HG03565 (cell line): ENCODE measurements around the gene ATRIP.

ENCODE experiments used
- ATAC-seq: cut with Tn5 transposase; IDR thresholded peaks from one replicate; pipeline ENCODE4 v1.9.1; 2021; ENCODE audit warnings: mild to moderate bottlenecking, moderate library complexity; ENCODE audit not compliant: unreplicated experiment

The ATRIP gene

DNA sequence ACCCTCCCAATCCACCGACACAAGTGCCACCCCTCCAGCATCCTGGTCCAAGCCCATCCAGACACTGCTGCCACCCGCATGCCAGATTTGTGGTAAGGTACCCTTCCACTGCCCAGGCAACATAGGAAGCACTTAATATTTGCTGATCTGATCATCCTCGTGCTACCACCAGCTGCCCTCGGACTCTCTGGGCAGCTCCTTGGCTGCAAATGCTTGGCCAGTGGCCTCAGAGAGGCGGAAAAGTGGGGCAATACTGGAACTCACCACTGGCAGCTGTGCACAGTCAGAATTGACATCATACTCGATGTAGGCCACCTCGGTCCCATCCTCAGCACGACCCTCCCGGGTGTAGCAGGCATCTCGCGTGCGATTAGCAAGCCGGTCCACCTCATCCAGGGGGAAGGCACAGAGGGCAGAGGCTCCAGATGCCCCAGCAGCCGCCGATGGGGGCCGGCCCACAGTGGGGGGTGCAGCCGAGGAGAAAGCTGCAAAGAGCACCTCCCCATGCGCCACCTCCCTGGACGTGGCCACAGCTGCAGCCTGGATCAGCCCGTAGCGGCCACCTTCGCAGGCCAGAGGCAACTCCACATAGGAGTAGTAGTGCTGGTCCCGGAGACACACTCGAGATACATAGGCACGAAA, 23.2 kb upstream of the ATRIP start:
- no peak for ATAC-seq

DNA sequence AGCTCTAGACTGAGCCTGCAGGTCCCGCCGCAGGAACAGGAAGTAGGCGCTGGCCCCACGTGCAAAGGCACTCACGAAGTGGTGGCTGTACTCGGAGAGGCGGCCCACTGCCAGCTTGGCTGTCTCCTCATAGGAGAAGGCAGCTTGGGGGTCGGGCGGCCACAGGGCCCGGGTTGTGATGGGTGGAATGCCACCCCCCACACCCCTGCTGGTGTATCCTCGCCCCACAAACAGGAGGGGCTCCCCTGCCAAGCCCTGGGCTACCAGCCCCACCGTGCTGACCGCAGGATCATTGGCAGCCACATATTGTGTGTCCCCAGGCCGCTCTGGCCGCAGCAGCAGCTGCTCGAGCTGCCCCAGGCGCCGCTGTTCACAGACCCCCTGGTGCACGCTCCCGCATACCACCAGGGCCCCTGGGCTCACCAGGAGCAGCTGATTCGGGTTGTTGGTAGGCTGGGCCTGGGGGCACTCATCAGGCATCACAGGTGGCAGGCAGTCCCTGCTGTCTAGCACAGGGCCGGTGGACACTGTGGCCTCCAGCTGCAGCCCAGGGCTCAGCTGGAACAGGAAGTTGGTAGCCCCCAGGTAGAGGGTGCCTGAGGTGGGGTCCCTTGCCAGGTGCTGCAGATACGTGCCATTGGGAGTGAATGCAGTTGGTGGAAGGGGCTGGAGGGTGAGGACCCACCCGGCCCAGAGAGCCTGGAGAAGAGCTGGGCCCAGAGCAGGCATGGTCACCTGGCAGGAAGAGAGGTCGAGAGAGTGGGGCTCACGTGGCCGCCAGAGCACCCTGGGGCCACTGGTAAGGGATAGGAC, 22.4 kb upstream of the ATRIP start:
- no peak for ATAC-seq

DNA sequence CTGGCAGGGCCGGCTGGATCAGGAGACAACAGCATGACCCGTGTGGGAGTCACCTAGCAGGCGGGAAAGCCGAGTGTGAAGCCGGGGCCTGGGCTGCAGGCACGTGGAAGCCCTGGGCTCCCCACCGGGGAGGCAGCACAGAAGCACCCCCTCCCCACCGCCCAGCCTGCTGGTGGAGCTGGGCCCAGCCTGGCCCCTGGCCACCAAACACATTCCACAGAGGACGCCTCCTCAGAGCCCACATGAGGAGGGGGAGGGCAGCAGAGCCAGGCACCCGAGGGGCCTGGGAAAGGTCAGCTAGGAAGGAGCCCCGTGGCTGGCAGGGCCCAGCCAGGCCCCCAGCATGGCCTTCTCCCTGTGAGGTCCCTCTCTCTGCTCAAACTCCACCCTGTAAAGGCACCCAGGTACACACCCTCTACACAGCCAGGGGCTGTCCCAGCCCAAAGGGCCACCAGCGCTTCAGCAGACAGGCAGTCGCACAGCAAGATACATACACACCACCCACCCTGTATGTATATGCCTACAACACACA, 21.2 kb upstream of the ATRIP start:
- ATAC-seq, result no peak

DNA sequence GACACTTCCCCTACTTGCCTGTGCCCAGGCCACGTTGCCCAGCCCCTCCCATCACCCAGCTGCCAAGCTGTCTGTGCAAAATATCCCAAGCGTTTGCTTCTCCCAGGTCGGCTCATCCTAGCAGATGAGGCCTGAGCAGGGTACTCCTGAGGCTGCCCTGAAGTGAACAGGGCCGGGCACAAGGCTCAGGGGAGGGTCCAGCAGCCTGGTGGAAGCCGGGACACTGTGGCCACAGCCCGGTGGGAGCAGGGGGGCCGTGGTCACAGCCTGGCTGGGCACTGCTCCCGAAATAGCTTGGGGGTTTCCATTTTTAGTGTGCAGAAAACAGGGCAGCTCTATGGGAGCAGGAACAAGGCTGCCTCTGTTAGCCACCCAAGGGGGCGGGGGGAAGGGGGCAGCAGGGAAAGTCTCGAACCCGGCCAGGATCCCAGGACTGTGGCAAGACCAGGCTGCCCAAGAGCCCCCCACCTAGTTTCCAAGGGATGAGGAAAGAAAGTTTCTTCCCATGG, 20.1 kb upstream of the ATRIP start:
- no peak for ATAC-seq

DNA sequence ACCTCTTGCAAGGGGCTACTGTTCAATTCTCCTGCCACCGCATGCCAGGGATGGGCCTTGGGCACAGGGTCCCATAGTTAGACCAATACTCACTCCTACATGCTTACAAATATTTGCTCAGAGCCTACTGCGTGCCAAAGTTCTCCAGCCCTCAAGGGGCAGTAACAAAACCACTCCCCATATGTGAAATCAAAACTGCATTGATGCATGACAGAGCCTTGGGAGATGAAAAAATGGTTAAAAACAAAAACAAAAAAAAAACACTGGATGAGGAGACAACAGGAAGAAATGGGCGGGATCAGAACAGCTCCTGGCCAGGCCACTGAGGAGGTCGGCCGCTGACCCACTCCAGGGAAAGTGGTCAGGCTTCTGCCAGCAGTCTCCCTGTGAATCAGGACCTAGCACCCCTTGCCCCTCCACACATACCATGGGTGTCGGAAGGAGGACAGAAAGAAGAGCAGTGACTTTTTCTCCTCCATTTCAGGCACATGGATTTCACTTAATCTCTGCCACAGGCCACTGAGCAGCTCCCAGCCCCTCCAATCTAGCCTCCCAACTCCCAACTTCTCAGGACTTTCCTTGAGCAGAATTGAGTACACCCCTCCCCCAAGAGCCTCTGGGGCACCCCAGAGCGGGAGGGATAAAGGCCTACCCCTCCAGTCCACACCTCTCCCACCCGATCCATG, 19.4 kb upstream of the ATRIP start:
- ATAC-seq, result no peak

GRCh38 chr3:48427630-48427962, 18.9 kb upstream of the ATRIP start:
- ATAC-seq, result no peak

GRCh38 chr3:48428088-48428571, 18.4 kb upstream of the ATRIP start:
- ATAC-seq, result no peak

DNA sequence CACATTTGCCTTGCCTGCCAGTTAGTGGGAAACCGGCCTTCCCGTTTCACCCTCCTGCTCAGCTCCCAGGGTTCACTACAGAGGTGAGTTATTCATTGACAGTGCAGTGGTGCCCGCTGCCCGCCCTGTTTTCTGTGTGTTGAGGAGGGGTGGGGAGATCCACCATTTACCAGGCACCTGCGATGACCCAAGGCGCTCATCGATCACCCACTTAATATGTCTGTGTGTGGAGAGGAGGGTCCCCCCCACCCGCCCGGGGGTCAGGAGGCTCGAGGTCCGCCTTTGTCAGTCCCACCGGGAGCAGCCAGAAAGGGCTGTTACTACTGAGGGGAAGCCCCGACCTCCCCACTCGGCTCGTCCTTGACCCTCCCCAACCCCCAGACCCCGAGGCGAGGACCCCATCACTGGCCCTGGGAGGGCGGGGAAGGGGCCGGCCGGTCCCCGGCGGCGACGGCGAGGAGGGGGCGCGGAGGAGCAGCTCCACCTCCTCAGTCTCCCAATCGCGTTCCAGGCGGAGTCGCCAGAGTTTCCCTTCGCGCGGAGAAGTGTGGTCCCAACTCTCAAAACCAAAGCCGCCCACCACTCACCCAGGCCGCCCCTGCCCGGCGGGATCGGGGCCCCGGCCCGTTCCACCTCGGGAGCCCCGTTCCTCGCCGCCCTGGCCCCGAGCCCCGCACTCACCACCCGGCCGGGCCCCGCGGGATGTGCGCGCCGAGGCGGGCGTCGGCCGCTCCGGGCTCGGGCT, 17.8 kb upstream of the ATRIP start:
- ATAC-seq, result no peak

DNA sequence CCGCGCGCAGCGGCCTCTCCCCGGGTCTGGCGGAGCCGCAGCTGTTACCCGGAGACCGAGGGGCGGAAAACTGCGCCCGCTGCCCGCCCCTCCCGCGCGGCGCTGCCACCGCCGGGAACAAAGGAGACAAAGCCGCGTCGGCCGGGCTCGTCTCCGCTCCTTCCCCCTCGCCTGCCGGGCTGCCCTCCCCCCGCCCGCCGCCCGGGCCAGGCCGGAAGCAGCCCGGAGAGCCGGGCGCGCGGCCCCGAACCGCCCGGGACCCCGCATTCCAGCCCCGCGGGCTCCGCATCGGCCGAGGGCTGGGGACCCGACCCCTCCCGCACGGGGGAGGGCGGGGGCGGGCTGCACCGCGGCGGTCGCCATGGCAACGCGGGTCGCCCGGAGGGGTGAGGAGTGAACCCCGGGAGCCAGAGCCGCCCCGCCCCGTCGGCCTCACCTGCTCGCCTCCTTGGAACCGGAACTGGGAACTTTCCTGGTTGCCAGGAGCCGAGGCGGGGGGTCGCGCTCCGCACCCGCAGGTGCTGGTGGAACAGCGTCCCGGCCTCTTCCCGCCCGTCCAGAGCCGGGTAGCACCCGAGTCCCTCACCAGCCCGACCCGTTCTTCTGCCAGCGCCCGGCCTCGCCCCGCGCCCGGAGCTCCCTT, 17.1 kb upstream of the ATRIP start:
- ATAC-seq, result no peak

- ATAC-seq, result no peak
Observed at GRCh38 chr3:48429960-48430707, 16.4 kb upstream of the ATRIP start, which contains the start of gene PLXNB1. Gene PLXNB1 (minus strand): TSS chr3:48430086. CDS start chr3:48424611, 5,475 bp downstream.

- no peak for ATAC-seq
Observed at GRCh38 chr3:48430708-48431101, 15.8 kb upstream of the ATRIP start.

DNA sequence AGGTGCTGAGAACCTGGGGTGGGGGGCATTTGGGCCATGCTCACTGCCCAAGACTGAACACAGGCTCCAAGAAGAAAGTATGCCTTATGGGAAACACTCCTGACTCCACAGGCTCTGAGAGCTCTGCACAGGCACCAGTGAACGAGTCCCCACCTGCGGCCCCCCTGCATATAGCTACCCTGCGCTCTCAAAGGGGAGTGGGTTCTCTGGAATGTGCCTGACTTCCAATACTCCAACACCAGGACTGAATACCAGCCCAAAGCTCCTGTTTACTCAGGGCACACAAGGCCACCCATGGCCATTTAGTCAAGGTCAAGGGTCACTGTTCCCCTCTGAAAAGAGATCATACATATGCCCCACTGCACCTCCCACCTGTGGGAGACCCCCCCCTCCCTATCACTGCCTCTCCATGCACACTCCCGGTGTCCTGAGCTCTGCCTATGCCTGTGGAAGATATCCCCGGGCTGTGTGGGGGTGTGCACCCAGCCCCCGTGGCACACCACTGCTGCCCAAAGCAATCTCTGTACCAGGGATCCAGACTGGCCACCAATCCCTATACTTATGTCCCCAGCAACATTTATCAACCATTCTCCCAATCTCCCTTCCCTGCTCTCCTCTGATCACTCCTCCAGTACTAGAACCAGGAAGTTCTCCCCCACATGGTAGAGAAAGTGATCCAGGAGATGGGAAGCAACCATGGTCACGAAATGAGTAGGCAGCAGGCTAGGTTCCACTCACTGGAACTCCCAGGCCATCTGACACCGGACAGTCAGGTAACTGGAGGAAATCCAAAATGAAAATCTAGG, 15.1 kb upstream of the ATRIP start:
- no peak for ATAC-seq

DNA sequence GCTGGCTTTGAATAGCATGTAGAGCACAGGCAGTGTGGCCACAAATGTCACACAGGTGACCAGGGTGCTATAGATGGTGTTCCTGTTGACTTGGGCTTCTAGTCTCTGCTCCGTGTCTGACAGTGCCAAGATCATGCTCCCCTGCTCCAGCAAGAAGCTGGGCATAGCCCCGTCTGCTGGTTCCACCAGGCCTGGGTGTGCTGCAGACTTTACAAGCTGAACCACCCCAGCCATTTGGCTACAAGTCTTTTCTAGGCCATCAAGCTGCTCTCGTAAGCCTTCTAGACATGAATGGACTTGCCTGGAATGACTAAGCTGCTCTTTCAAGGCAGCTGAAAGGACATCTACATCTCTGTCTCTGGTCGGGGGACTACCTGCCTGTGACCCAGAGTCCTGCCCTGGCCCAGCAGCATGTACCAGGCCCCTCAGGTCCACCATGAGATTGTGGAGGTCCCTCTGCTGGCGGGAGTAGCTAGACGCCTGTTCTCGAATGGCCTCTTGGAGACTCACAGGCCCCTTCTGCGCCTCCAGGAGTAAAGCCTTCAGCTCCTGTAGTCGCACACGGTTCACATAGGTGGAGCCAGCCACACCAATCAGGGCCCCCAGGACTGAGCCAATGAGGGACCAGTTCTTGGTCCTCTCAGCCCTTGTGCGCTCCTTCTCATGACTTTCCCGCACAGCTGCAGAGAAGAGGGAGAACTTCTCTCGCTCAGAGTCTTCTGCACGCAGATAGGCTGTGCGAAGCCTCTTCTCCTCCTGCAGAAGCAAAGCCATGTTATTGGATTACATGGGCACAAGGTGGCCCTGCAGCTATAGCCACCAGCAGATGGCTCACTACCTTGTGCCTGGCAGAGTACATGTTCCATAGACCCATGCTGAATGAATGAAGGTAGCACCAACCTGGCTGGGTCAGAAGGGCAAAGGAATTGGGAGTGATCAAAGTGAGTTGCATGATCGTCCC, 13.8 kb upstream of the ATRIP start:
- ATAC-seq, result no peak

- no peak for ATAC-seq
Observed at GRCh38 chr3:48433472-48434118, 12.9 kb upstream of the ATRIP start.

GRCh38 chr3:48434591-48435222, 11.8 kb upstream of the ATRIP start:
- no peak for ATAC-seq

GRCh38 chr3:48435223-48435595, 11.3 kb upstream of the ATRIP start:
- ATAC-seq, result no peak
